Astrocyte of the hippocampus (primary cell): Measurements from ENCODE around the gene SPRR2E.
"Not testable (repeated sequence)": the region's sequence is repeated elsewhere in the genome, so short reads cannot be mapped to it uniquely, and the experiment has no call there.

ENCODE experiments used
- DNase-seq: peaks from one replicate; pipeline ENCODE4 v3.0.0; 2011; ENCODE audit warnings: low read depth, low spot score

The SPRR2E gene

GRCh38 chr1:153070243-153070642, 24.1 kb downstream of the SPRR2E start:
- DNase-seq = no peak

GRCh38 chr1:153058826-153059784, 35.2 kb downstream of the SPRR2E start:
- DNase-seq = peak; percentile 3

- DNase-seq = no peak
These were observed 36.2 kb downstream of the SPRR2E start for GRCh38 chr1:153058154-153058553.

- DNase-seq = no peak
These were observed 37.0 kb downstream of the SPRR2E start, which contains the start of gene SPRR2A for GRCh38 chr1:153057375-153057774. Gene SPRR2A (minus strand): TSS chr1:153057512. CDS start chr1:153056735, 777 bp downstream.

- not testable (repeated sequence) for DNase-seq
These were observed 38.2 kb downstream of the SPRR2E start for GRCh38 chr1:153056111-153056510.

GRCh38 chr1:153049211-153049610, 45.1 kb downstream of the SPRR2E start:
- no peak for DNase-seq
